ENCODE results near the gene CRAT. TPM values are rescaled to one million over a fixed set of nuclear protein-coding genes. Genes with fewer than 3 reads are reported as not detected.

The CRAT gene
- total and polyA plus RNA-seq, 9 donors = 26.0 to 54.9 (median 41.6) TPM

GRCh38 chr9:129103595-129103965 lies 7.0 kb downstream of the CRAT start:
- 95% methylated on average over 4 of the region's 4 CpGs for WGBS (ENCODE audit: insufficient coverage)
- Histone ChIP-seq H3K4me1 (ENCODE audit: control insufficient read depth, insufficient read depth, low read length) (peaks cover 20% of the 10 kb centered on the region), H3K27me3 (ENCODE audit: control insufficient read depth, insufficient read depth, low read length) (no peaks in the 10 kb centered on the region), H3K9me3 (replicated peaks; ENCODE audit: control insufficient read depth, low read depth, low read length) (no peaks in the 10 kb centered on the region), H3K27ac (ENCODE audit: low read length) (peak overlapping the region; percentile 47), H3K4me3 (ENCODE audit: low read length) (no peak overlapping the region), H3K36me3 (ENCODE audit: control insufficient read depth, insufficient read depth, low read length) (peaks cover 41% of the 10 kb centered on the region)
- DNase-seq = no peak

GRCh38 chr9:129102791-129103594 lies 7.6 kb downstream of the CRAT start:
- peaks cover 39% of the 10 kb centered on the region for H3K36me3 ChIP-seq (ENCODE audit: control insufficient read depth, insufficient read depth, low read length)
- WGBS (ENCODE audit: insufficient coverage) = 20% methylated on average over 9 of the region's 14 CpGs
- H3K9me3 ChIP-seq (replicated peaks; ENCODE audit: control insufficient read depth, low read depth, low read length) = no peaks in the 10 kb centered on the region
- H3K27me3 ChIP-seq (ENCODE audit: control insufficient read depth, insufficient read depth, low read length) = no peaks in the 10 kb centered on the region
- H3K27ac ChIP-seq (ENCODE audit: low read length) = peak overlapping the region; percentile 47
- H3K4me3 ChIP-seq (ENCODE audit: low read length) = no peak overlapping the region
- peaks cover 17% of the 10 kb centered on the region for H3K4me1 ChIP-seq (ENCODE audit: control insufficient read depth, insufficient read depth, low read length)
- DNase-seq = peak; percentile 47

- no peaks in the 10 kb centered on the region for H3K9me3 ChIP-seq (replicated peaks; ENCODE audit: control insufficient read depth, low read depth, low read length)
- DNase-seq = no peak
- H3K4me1 ChIP-seq (ENCODE audit: control insufficient read depth, insufficient read depth, low read length) = peaks cover 17% of the 10 kb centered on the region
- peak overlapping the region; percentile 29 for H3K27ac ChIP-seq (ENCODE audit: low read length)
- no peaks in the 10 kb centered on the region for H3K27me3 ChIP-seq (ENCODE audit: control insufficient read depth, insufficient read depth, low read length)
- no peak overlapping the region for H3K4me3 ChIP-seq (ENCODE audit: low read length)
- WGBS (ENCODE audit: insufficient coverage) = 80% methylated on average over 9 of the region's 13 CpGs
- peaks cover 40% of the 10 kb centered on the region for H3K36me3 ChIP-seq (ENCODE audit: control insufficient read depth, insufficient read depth, low read length)
These were observed 8.5 kb downstream of the CRAT start for GRCh38 chr9:129102095-129102525.

- WGBS (ENCODE audit: insufficient coverage) = 95% methylated on average over 2 of the region's 7 CpGs
- H3K27ac ChIP-seq (ENCODE audit: low read length) = no peak overlapping the region
- H3K4me1 ChIP-seq (ENCODE audit: control insufficient read depth, insufficient read depth, low read length) = peaks cover 17% of the 10 kb centered on the region
- DNase-seq = no peak
- no peaks in the 10 kb centered on the region for H3K9me3 ChIP-seq (replicated peaks; ENCODE audit: control insufficient read depth, low read depth, low read length)
- H3K27me3 ChIP-seq (ENCODE audit: control insufficient read depth, insufficient read depth, low read length) = no peaks in the 10 kb centered on the region
- H3K4me3 ChIP-seq (ENCODE audit: low read length) = no peak overlapping the region
- peaks cover 39% of the 10 kb centered on the region for H3K36me3 ChIP-seq (ENCODE audit: control insufficient read depth, insufficient read depth, low read length)
These were observed 9.3 kb downstream of the CRAT start for GRCh38 chr9:129101279-129101678.

DNA sequence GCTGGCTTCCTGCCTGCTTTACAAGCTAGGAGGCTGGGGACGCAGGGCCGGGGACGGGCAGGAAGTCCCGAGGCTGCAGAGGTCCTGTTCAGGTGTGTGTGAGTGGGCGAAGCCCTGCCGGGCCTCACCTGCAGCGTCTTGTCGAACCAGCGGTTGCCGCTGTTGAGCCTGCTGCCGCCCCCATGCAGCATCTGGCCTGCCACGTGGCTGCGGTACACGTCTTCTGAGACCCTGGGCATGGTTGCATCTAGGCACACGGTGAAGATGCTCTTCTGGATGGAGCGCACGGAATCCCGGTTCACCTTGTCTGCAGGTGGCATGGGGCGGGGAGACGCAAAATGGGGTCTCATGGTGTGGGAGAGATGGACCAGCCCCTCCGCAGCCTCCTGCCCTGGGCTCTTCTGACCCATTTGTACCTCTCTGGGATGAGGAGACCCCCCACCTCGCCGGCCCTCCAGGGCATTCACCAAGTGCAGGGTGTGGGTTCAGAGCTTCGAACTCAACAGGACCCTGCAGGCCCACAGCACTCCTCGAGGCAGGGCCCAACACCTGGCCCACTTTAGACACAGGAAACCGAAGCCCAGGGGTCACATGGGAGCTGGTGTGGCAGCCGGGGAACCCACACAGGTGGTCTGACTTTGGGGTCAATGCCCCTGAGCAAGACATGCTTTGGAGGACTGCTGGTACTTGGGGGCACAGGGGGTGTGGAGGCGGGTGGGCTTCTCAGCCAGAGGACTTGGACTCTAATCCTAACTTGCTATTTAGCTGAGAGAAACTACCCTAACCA lies 10.0 kb downstream of the CRAT start:
- H3K4me3 ChIP-seq (ENCODE audit: low read length) = no peak overlapping the region
- no peaks in the 10 kb centered on the region for H3K9me3 ChIP-seq (replicated peaks; ENCODE audit: control insufficient read depth, low read depth, low read length)
- peaks cover 17% of the 10 kb centered on the region for H3K4me1 ChIP-seq (ENCODE audit: control insufficient read depth, insufficient read depth, low read length)
- WGBS (ENCODE audit: insufficient coverage) = 59% methylated on average over 18 of the region's 28 CpGs
- H3K27ac ChIP-seq (ENCODE audit: low read length) = no peak overlapping the region
- peaks cover 39% of the 10 kb centered on the region for H3K36me3 ChIP-seq (ENCODE audit: control insufficient read depth, insufficient read depth, low read length)
- no peaks in the 10 kb centered on the region for H3K27me3 ChIP-seq (ENCODE audit: control insufficient read depth, insufficient read depth, low read length)
- DNase-seq = no peak

DNA sequence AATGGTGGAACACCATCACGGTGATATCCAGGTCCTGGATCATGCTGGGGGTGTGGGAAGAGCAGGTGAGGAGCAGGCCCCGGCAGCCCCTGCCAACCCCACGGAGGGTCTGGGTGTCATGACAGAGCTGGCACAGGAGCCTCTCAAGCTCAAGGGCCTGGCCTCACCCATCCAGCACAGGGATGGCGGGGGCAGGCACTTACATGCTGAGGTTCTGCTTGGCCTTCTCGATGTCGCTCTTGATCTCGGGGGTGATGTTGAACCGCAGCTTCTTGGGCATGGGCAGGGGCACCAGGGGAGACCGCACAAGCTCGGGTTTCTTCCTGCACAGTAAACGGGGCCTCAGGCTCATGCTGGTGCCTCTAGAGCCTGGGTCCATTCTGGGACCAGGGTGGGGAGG lies 12.3 kb downstream of the CRAT start:
- Histone ChIP-seq H3K9me3 (replicated peaks; ENCODE audit: control insufficient read depth, low read depth, low read length) (no peaks in the 10 kb centered on the region), H3K36me3 (ENCODE audit: control insufficient read depth, insufficient read depth, low read length) (peaks cover 45% of the 10 kb centered on the region), H3K4me1 (ENCODE audit: control insufficient read depth, insufficient read depth, low read length) (peaks cover 9% of the 10 kb centered on the region), H3K27ac (ENCODE audit: low read length) (no peak overlapping the region), H3K27me3 (ENCODE audit: control insufficient read depth, insufficient read depth, low read length) (no peaks in the 10 kb centered on the region), H3K4me3 (ENCODE audit: low read length) (no peak overlapping the region)
- DNase-seq = no peak
- 86% methylated on average over 10 of the region's 11 CpGs for WGBS (ENCODE audit: insufficient coverage)

DNA sequence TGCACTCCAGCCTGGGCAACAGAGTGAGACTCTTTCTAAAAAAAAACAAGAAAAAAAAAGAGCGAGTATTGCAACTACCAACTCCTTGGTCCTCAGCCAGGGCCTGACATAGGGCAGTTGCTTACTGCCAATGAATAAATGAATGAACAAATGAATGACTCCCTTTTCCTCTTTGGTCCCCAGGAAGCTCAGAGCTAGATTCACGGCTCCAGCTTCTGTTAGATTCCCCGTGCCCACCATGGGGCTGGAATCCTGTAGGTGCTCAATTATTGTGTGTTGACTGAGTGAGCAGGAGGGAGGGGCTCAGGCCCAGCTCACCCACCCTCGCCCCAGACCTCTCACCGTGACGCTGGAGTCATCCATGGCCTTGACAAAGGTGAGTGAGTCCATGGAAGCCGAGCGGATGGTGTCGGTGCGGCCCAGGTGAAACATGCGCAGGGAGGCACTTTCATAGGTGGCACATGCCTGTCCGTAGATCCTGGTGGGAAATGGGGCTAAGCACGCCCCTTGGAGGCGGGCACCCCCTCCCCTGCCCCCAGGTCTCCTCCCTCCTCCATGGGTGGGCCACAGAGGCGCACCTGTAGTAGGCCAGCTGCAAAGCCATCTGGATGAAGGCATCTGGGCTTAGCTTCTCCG lies 12.8 kb downstream of the CRAT start:
- WGBS (ENCODE audit: insufficient coverage) = 89% methylated on average over 9 of the region's 16 CpGs
- Histone ChIP-seq H3K36me3 (ENCODE audit: control insufficient read depth, insufficient read depth, low read length) (peaks cover 45% of the 10 kb centered on the region), H3K27me3 (ENCODE audit: control insufficient read depth, insufficient read depth, low read length) (no peaks in the 10 kb centered on the region), H3K4me1 (ENCODE audit: control insufficient read depth, insufficient read depth, low read length) (peaks cover 4% of the 10 kb centered on the region), H3K4me3 (ENCODE audit: low read length) (no peak overlapping the region), H3K27ac (ENCODE audit: low read length) (no peak overlapping the region), H3K9me3 (replicated peaks; ENCODE audit: control insufficient read depth, low read depth, low read length) (no peaks in the 10 kb centered on the region)
- no peak for DNase-seq

GRCh38 chr9:129095908-129096307 lies 14.7 kb downstream of the CRAT start:
- no peaks in the 10 kb centered on the region for H3K4me1 ChIP-seq (ENCODE audit: control insufficient read depth, insufficient read depth, low read length)
- no peak for DNase-seq
- H3K4me3 ChIP-seq (ENCODE audit: low read length) = no peak overlapping the region
- no peaks in the 10 kb centered on the region for H3K27me3 ChIP-seq (ENCODE audit: control insufficient read depth, insufficient read depth, low read length)
- WGBS (ENCODE audit: insufficient coverage) = 91% methylated on average over 11 of the region's 12 CpGs
- no peaks in the 10 kb centered on the region for H3K9me3 ChIP-seq (replicated peaks; ENCODE audit: control insufficient read depth, low read depth, low read length)
- H3K27ac ChIP-seq (ENCODE audit: low read length) = no peak overlapping the region
- peaks cover 33% of the 10 kb centered on the region for H3K36me3 ChIP-seq (ENCODE audit: control insufficient read depth, insufficient read depth, low read length)

DNA sequence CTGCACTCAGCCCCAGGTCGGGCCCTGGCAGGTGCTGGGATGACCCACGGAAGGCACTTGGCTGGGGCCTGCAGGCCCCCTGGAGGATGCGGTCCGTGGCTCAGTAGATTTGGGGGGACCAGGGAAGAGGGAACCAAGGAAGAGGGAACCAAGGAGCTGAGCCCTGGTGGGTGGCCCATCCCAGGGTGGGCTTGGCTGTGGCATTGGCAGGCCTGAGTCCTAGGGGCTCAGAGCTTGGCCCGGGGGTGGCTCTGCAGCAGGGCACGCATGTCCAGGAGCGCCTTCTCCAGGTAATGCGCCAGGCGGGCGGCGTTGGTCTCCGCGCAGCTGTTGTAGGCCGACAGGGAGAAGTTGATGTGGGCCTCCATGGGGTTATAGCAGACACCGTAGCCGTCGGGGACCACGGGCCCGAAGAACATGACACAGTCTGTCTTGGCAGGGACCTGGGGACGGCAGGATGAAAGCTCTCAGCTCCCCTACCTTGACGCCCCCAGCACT lies 15.4 kb downstream of the CRAT start:
- H3K9me3 ChIP-seq (replicated peaks; ENCODE audit: control insufficient read depth, low read depth, low read length) = no peaks in the 10 kb centered on the region
- WGBS (ENCODE audit: insufficient coverage) = 92% methylated on average over 21 of the region's 21 CpGs
- DNase-seq = no peak
- no peak overlapping the region for H3K27ac ChIP-seq (ENCODE audit: low read length)
- no peak overlapping the region for H3K4me3 ChIP-seq (ENCODE audit: low read length)
- H3K36me3 ChIP-seq (ENCODE audit: control insufficient read depth, insufficient read depth, low read length) = peaks cover 37% of the 10 kb centered on the region
- H3K4me1 ChIP-seq (ENCODE audit: control insufficient read depth, insufficient read depth, low read length) = no peaks in the 10 kb centered on the region
- H3K27me3 ChIP-seq (ENCODE audit: control insufficient read depth, insufficient read depth, low read length) = no peaks in the 10 kb centered on the region

Data from muscle of leg (tissue), 11 donors.